ENCODE results near the gene MIER2.
"Not testable (repeated sequence)": the region's sequence is repeated elsewhere in the genome, so short reads cannot be mapped to it uniquely, and the experiment has no call there.

Gene MIER2

GRCh38 chr19:383040-383439, 38.4 kb upstream of the MIER2 start:
- no peak overlapping the region for H3K4me3 ChIP-seq (replicated peaks; ENCODE audit: low read depth, low read length)
- TF ChIP-seq, protein P1, sequence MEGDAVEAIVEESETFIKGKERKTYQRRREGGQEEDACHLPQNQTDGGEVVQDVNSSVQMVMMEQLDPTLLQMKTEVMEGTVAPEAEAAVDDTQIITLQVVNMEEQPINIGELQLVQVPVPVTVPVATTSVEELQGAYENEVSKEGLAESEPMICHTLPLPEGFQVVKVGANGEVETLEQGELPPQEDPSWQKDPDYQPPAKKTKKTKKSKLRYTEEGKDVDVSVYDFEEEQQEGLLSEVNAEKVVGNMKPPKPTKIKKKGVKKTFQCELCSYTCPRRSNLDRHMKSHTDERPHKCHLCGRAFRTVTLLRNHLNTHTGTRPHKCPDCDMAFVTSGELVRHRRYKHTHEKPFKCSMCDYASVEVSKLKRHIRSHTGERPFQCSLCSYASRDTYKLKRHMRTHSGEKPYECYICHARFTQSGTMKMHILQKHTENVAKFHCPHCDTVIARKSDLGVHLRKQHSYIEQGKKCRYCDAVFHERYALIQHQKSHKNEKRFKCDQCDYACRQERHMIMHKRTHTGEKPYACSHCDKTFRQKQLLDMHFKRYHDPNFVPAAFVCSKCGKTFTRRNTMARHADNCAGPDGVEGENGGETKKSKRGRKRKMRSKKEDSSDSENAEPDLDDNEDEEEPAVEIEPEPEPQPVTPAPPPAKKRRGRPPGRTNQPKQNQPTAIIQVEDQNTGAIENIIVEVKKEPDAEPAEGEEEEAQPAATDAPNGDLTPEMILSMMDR (IDR thresholded peaks at IDR 0.05; ENCODE audit: low read depth, low read length, missing control alignments) = no peak
- no peak for DNase-seq (ENCODE audit: extremely low read depth, low read depth)

DNA sequence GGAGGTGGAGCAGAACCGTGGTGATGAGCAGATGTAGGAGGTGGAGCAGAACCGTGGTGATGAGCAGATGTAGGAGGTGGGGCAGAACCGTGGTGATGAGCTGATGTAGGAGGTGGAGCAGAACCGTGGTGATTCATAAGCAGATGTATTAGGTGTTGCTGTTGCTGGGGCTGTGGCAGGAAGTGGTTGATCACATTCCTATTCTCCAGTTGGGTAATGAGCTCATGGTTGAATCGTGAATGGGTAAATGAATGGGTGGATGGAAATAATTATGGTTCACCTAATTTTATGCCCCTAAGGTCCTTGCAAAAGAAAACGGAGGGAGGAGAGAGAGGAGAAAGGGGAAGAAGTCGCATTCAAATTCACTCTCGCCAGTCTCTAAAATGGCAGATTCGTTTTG, 38.0 kb upstream of the MIER2 start:
- not testable (repeated sequence) for H3K4me3 ChIP-seq (replicated peaks; ENCODE audit: low read depth, low read length)
- DNase-seq (ENCODE audit: extremely low read depth, low read depth) = peak; percentile 98

GRCh38 chr19:381901-382300, 37.3 kb upstream of the MIER2 start:
- H3K4me3 ChIP-seq (replicated peaks; ENCODE audit: low read depth, low read length); DNase-seq (ENCODE audit: extremely low read depth, low read depth): not testable (repeated sequence)

- not testable (repeated sequence) for DNase-seq (ENCODE audit: extremely low read depth, low read depth); H3K4me3 ChIP-seq (replicated peaks; ENCODE audit: low read depth, low read length)
Observed at GRCh38 chr19:380618-381219, 36.1 kb upstream of the MIER2 start.

DNA sequence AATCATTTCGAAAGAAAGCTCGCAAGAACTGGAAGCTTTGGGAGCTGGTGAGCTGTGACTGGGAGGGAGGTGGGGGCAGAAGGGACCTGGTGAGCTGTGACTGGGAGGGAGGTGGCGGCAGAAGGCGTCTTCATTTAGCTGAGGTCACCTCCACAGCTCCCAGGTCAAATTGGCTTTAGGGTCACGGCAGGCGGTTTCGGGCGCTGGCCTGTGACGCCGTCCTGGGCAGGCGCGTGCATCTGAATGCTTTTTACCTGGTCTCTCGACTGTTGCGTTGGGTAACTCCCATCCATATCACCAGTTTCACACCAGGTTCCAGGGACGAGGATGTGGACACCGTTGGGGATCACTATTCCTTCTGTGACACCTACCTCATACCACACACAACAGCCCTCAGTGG, 35.2 kb upstream of the MIER2 start:
- TF ChIP-seq, protein P1 (IDR thresholded peaks at IDR 0.05; ENCODE audit: low read depth, low read length, missing control alignments) = no peak
- no peak for DNase-seq (ENCODE audit: extremely low read depth, low read depth)
- H3K4me3 ChIP-seq (replicated peaks; ENCODE audit: low read depth, low read length) = no peak overlapping the region

DNA sequence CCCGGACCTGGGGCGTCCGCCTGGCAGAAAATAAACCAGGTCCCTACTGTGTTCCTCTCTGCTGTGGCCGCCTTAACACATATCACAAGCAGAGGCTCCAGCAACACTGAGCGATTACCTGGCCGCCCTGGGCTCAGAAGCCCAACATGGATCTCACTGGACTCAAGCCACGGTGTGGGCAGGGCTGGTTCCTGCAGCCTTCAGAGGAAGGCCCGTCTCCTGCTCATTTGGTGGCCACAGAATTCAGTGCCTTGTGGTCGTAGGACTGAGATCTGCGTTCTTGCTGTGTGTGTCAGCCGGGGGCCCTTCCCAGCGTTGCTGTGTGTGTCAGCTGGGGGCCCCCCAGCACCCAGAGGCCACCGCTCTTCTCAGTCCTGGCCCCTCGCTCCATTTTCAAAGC, 34.1 kb upstream of the MIER2 start:
- H3K4me3 ChIP-seq (replicated peaks; ENCODE audit: low read depth, low read length) = no peak overlapping the region
- DNase-seq (ENCODE audit: extremely low read depth, low read depth) = no peak
- TF ChIP-seq, protein P1 (IDR thresholded peaks at IDR 0.05; ENCODE audit: low read depth, low read length, missing control alignments) = no peak

GRCh38 chr19:377801-378581, 33.4 kb upstream of the MIER2 start:
- TF ChIP-seq, protein P1 (IDR thresholded peaks at IDR 0.05; ENCODE audit: low read depth, low read length, missing control alignments) = peak; percentile 13

GRCh38 chr19:376111-376470, 31.5 kb upstream of the MIER2 start:
- TF ChIP-seq, protein P1 (IDR thresholded peaks at IDR 0.05; ENCODE audit: low read depth, low read length, missing control alignments) = no peak
- no peak overlapping the region for H3K4me3 ChIP-seq (replicated peaks; ENCODE audit: low read depth, low read length)
- no peak for DNase-seq (ENCODE audit: extremely low read depth, low read depth)

More at GRCh38 chr19:377801-378581, 33.4 kb upstream of the MIER2 start:
- no peak overlapping the region for H3K4me3 ChIP-seq (replicated peaks; ENCODE audit: low read depth, low read length)
- DNase-seq (ENCODE audit: extremely low read depth, low read depth) = no peak
